ENCODE measurements around the gene UBE2O. TPM values are rescaled to one million over a fixed set of nuclear protein-coding genes. Genes with fewer than 3 reads are reported as not detected.
A peak's percentile ranks its signal among the peaks of the same experiment; 100 is the strongest.

UBE2O gene
- total RNA-seq, 3 donors from 2014 or later: 16.2 to 25.0 (median 19.0) TPM

DNA sequence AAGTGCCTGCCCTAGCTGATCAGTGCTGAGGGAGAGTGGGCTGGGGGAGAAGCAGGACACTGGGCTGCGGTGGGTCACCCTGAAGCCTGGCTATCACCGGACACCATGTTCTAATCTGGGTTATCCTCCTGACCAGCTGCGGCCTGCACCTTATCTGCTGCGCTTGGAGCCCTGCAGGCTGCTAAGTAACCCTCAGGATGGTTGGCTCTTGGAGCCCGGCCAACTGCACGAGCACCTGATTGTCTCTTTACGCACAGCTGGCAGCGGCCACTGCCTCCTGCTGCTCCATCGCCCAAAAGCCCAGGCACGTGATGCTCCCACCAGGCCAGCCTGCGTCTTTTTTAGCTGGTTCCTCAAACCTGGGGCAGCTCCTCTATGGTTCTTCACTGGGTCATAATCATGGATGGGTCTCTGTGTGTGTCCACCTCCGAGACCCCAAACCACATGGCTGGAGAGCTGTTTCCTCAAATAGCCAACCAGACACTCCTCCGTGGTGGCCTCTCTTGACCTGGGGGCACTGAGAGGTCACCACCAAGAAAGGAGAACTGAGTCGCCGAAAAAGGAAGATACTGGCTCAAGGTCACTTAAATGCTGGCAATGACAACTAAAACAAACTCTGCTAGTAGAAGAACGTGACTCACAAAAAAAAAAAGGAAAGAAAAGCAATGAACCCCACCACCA lies 46.8 kb downstream of the UBE2O start:
- DNase-seq (peak; percentile 37 to 65 (median 46)), ATAC-seq (peak; percentile 7)

DNA sequence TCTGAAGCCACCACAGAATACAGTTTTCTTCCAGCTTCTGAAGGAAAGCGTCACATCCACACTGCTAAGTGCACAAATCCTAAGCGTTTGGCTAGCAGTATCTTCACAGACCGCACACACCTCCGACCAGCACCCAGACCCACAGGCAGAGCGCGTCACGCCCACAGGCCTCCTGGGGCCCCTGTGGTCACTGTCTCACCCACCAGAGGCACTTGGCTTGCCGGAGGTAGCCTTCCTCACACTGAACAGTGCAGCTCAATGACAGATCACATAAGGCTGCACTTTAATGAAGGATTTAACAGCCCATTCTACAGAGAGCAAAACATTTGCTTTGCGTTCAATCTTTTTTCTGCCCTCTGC lies 47.4 kb downstream of the UBE2O start:
- Histone ChIP-seq H3K36me3 (ENCODE audit: low read depth) (no peaks in the 10 kb centered on the region), H3K9me3 (no peaks in the 10 kb centered on the region), H3K4me1 (ENCODE audit: low read depth) (peaks cover 2% of the 10 kb centered on the region), H3K4me3 (no peak overlapping the region)
- TF ChIP-seq, protein P1, sequence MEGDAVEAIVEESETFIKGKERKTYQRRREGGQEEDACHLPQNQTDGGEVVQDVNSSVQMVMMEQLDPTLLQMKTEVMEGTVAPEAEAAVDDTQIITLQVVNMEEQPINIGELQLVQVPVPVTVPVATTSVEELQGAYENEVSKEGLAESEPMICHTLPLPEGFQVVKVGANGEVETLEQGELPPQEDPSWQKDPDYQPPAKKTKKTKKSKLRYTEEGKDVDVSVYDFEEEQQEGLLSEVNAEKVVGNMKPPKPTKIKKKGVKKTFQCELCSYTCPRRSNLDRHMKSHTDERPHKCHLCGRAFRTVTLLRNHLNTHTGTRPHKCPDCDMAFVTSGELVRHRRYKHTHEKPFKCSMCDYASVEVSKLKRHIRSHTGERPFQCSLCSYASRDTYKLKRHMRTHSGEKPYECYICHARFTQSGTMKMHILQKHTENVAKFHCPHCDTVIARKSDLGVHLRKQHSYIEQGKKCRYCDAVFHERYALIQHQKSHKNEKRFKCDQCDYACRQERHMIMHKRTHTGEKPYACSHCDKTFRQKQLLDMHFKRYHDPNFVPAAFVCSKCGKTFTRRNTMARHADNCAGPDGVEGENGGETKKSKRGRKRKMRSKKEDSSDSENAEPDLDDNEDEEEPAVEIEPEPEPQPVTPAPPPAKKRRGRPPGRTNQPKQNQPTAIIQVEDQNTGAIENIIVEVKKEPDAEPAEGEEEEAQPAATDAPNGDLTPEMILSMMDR (IDR thresholded peaks at IDR 0.05): no peak
- intact Hi-C loops (cut with DNase I, micrococcal nuclease): no loop called here
- peak in 2 of 3 donors; percentile 21 to 29 for DNase-seq
- no peak for ATAC-seq

More for the DNA sequence above, 46.8 kb downstream of the UBE2O start:
- Histone ChIP-seq H3K4me1 (ENCODE audit: low read depth) (peaks cover 2% of the 10 kb centered on the region), H3K36me3 (ENCODE audit: low read depth) (no peaks in the 10 kb centered on the region), H3K9me3 (no peaks in the 10 kb centered on the region), H3K4me3 (no peak overlapping the region)
- TF ChIP-seq, protein P1 (IDR thresholded peaks at IDR 0.05): no peak
- intact Hi-C loops (cut with DNase I, micrococcal nuclease): no loop called here

DNA sequence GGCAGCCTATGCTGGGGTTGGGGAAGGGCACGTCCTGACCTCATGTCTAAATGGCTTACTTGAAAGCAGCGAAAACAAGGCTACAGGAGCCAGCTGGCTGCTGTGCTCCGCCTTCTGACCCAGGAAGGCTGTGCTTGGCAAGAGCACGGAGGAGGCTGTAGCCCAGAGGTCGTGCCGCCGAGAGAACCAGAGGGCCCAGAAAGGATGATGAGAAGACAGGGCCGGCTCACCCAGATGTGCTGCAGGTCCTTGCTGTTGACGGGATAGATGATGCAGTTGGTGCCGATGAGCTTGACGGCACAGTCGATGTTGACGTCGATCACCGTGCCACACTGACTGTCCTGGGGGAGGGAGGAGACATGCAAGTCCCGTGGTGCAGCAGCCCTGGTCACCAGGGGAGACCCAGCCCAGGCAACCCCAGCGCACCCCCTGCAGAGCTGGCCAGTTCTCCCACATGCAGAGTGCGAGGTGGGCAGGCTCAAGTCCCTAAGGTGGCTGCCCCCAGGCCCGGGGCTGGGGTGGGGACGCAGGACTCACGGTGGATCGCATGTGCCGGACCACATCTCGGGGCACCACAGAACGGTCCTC lies 47.9 kb downstream of the UBE2O start:
- H3K4me1 ChIP-seq (ENCODE audit: low read depth): peaks cover 2% of the 10 kb centered on the region
- H3K36me3 ChIP-seq (ENCODE audit: low read depth): no peaks in the 10 kb centered on the region
- no peaks in the 10 kb centered on the region for H3K9me3 ChIP-seq
- TF ChIP-seq, protein P1 (IDR thresholded peaks at IDR 0.05): no peak
- intact Hi-C loops (cut with DNase I, micrococcal nuclease): no loop called here
- ATAC-seq (no peak), DNase-seq (peak in 2 of 3 donors; percentile 21 to 44)
- H3K4me3 ChIP-seq: no peak overlapping the region

DNA sequence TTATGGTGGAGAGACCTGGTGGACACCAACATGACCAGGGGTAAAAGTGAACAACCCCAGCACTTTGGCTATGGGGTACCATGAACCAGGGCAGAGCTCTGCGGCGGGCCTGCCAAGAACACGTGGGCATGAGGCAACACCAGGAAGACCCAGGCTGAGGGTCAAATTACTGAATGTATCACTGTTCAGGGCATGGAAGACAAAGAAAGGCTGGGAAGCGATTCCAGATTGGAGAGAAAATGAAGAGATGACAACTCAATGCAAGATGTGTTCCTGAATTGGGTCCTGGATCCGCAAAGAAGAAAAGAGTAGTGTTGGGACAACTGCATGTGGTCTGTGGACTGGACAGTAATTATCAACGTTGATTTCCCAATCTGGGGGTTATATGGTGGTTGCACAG lies 48.7 kb downstream of the UBE2O start:
- intact Hi-C loops (cut with DNase I, micrococcal nuclease): no loop called here
- H3K36me3 ChIP-seq (ENCODE audit: low read depth): no peaks in the 10 kb centered on the region

DNA sequence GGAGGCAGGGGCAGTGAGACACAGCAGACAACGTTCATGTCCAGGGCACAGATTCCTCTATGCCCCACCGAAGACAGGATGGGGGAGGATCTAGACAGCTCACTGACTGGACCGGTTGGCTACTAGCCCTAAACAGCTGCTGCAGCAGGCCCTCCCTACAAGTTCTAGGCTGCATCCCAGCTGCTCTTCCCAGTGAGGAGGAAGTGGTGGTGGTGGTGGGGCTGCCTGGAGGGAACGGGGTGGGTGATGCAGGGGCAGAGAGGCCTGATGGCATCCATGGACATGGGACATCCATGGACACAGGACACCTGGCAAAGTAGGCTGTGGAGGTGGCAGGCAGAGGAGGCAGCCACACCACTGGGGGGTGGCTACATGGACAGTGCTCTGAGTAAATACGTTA lies 50.2 kb downstream of the UBE2O start:
- H3K4me3 ChIP-seq: no peak overlapping the region
- H3K36me3 ChIP-seq (ENCODE audit: low read depth): no peaks in the 10 kb centered on the region
- peaks cover 2% of the 10 kb centered on the region for H3K4me1 ChIP-seq (ENCODE audit: low read depth)
- DNase-seq: peak in 1 of 3 donors; percentile 15
- H3K9me3 ChIP-seq: no peaks in the 10 kb centered on the region
- TF ChIP-seq, protein P1 (IDR thresholded peaks at IDR 0.05): no peak
- intact Hi-C loops (cut with DNase I, micrococcal nuclease): no loop called here
- no peak for ATAC-seq

More for the DNA sequence above, 48.7 kb downstream of the UBE2O start:
- peaks cover 2% of the 10 kb centered on the region for H3K4me1 ChIP-seq (ENCODE audit: low read depth)
- DNase-seq: no peak
- TF ChIP-seq, protein P1 (IDR thresholded peaks at IDR 0.05): no peak
- ATAC-seq: no peak
- H3K9me3 ChIP-seq: no peaks in the 10 kb centered on the region
- no peak overlapping the region for H3K4me3 ChIP-seq
